K562 (cell line): ENCODE measurements around the gene SGMS1. TPM values are rescaled to one million over a fixed set of nuclear protein-coding genes. Genes with fewer than 3 reads are reported as not detected.
A peak's percentile ranks its signal among the peaks of the same experiment; 100 is the strongest.

Experiments used
- CEBPG ChIP-seq, 3 experiments: fragments of 200-800 bp in 1 of 3; sonication (Bioruptor generic) in 1 of 3; sonication (generic) in 1 of 3; formaldehyde crosslinking in 1 of 3; IDR thresholded peaks in 2 of 3; conservative IDR thresholded peaks in 1 of 3; 2 replicates each; pipeline versions ENCODE4 v1.6.1 to v1.8.0; 2016 to 2022; ENCODE audit warnings: missing compliant biosample characterization in 2 of 3, missing genetic modification characterization in 2 of 3, mild to moderate bottlenecking in 1 of 3, missing genetic modification reagents in 1 of 3
- ETS2 ChIP-seq: IDR thresholded peaks from 2 replicates; pipeline ENCODE4 v1.6.1; 2016; ENCODE audit warnings: borderline replicate concordance, missing genetic modification characterization, mild to moderate bottlenecking, moderate library complexity, missing compliant biosample characterization; ENCODE audit not compliant: poor library complexity, severe bottlenecking
- HES1 ChIP-seq: fragments of 450-650 bp; IDR thresholded peaks from 2 replicates; pipeline ENCODE4 v1.6.1; 2016; ENCODE audit warnings: low read depth, mild to moderate bottlenecking, moderate library complexity
- ILK ChIP-seq: fragments of 450-650 bp; IDR thresholded peaks from 2 replicates; pipeline ENCODE4 v1.6.1; 2016; ENCODE audit warnings: missing genetic modification characterization, low read depth, mild to moderate bottlenecking, missing compliant biosample characterization, moderate library complexity, borderline replicate concordance
- IRF2 ChIP-seq: sonication (generic); formaldehyde crosslinking; IDR thresholded peaks from 2 replicates; pipeline ENCODE4 v1.8.1; 2022; ENCODE audit warnings: mild to moderate bottlenecking, missing genetic modification reagents
- KLF6 ChIP-seq: fragments of 250-450 bp; sonication (Bioruptor Pico); IDR thresholded peaks from 2 replicates; pipeline ENCODE4 v1.4.0; 2020; ENCODE audit warnings: mild to moderate bottlenecking, moderate library complexity, borderline replicate concordance
- LARP7 ChIP-seq: fragments of 450-650 bp; IDR thresholded peaks from 2 replicates; pipeline ENCODE4 v1.6.1; 2016
- MAFF ChIP-seq: IDR thresholded peaks from 2 replicates; pipeline ENCODE4 v1.6.1; 2012; ENCODE audit warnings: low read length, improper control_type of control experiment
- MITF ChIP-seq: IDR thresholded peaks from 2 replicates; pipeline ENCODE4 v1.6.1; 2014; ENCODE audit warnings: antibody characterized with exemption
- MTA3 ChIP-seq: fragments of 450-650 bp; formaldehyde crosslinking; IDR thresholded peaks from 2 replicates; pipeline ENCODE4 v1.6.1; 2017; ENCODE audit warnings: mild to moderate bottlenecking, borderline replicate concordance
- NBN ChIP-seq: fragments of 450-650 bp; IDR thresholded peaks from 2 replicates; pipeline ENCODE4 v1.6.1; 2016; ENCODE audit warnings: low read depth, mild to moderate bottlenecking
- NCOA1 ChIP-seq: fragments of 450-650 bp; IDR thresholded peaks from 2 replicates; pipeline ENCODE4 v1.6.1; 2016; ENCODE audit warnings: low read depth
- POLR2A ChIP-seq: fragments of 450-650 bp; conservative IDR thresholded peaks from 2 replicates; pipeline ENCODE4 v1.6.1; 2016
- PREB ChIP-seq: sonication (generic); formaldehyde crosslinking; IDR thresholded peaks from 2 replicates; pipeline ENCODE4 v1.8.1; 2023; ENCODE audit warnings: mild to moderate bottlenecking, missing genetic modification reagents
- SIN3B ChIP-seq: fragments of 450-650 bp; IDR thresholded peaks from 2 replicates; pipeline ENCODE4 v1.6.1; 2017; ENCODE audit warnings: low read depth, mild to moderate bottlenecking, moderate library complexity
- SMARCC2 ChIP-seq: fragments of 450-650 bp; IDR thresholded peaks from 2 replicates; pipeline ENCODE4 v1.6.1; 2017; ENCODE audit warnings: antibody characterized with exemption, moderate library complexity, mild to moderate bottlenecking, low read depth
- TEAD1 ChIP-seq, 2 experiments: fragments of 450-650 bp in 1 of 2; sonication (generic) in 1 of 2; formaldehyde crosslinking; IDR thresholded peaks; 2 replicates each; pipeline versions ENCODE4 v1.4.0 to v1.8.0; 2020 to 2022; ENCODE audit warnings: mild to moderate bottlenecking in 2 of 2, missing genetic modification reagents in 1 of 2
- ZBTB11 ChIP-seq, 3 experiments: fragments of 200-800 bp in 1 of 3; fragments of 250-450 bp in 1 of 3; fragments of 450-650 bp in 1 of 3; sonication (Bioruptor Pico) in 1 of 3; sonication (Bioruptor generic) in 1 of 3; formaldehyde crosslinking in 1 of 3; IDR thresholded peaks; 2 replicates each; pipeline versions ENCODE4 v1.6.1 to v1.8.0; 2016 to 2022; ENCODE audit warnings: mild to moderate bottlenecking in 2 of 3, missing genetic modification characterization in 2 of 3, missing compliant biosample characterization in 1 of 3, moderate library complexity in 1 of 3
- ZNF124 ChIP-seq: sonication (generic); formaldehyde crosslinking; IDR thresholded peaks from 2 replicates; pipeline ENCODE4 v1.8.1; 2022; ENCODE audit warnings: missing genetic modification reagents
- ZNF184 ChIP-seq: sonication (generic); formaldehyde crosslinking; IDR thresholded peaks from 2 replicates; pipeline ENCODE4 v1.5.0; 2020; ENCODE audit warnings: missing genetic modification reagents
- ZNF347 ChIP-seq: fragments of 450-650 bp; formaldehyde crosslinking; IDR thresholded peaks from 2 replicates; pipeline ENCODE4 v1.4.0; 2020; ENCODE audit warnings: low read depth, mild to moderate bottlenecking, moderate library complexity
- polyA plus RNA-seq, 8 experiments: library from polyadenylated mRNA; depleted of rRNA in 4 of 8; stranded (reverse) in 5 of 8; unstranded in 3 of 8; fragments of >200 nt; fragmentation: Nextera tagmentation in 2 of 8; fragmentation: Illumina TruSeq in 1 of 8; extraction: Ambion mirVana in 2 of 8; extraction: Trizol in 1 of 8; gene quantifications; 2 replicates each; pipeline versions ENCODE4 v1.2.1 to v1.2.3, GENCODE V29; 2011 to 2014; ENCODE audit warnings: inconsistent platforms in 1 of 8, missing spikeins in 1 of 8
- total RNA-seq, 7 experiments: library from RNA; depleted of rRNA in 6 of 7; stranded (reverse); fragments of >200 nt in 6 of 7; fragmentation: Illumina TruSeq in 2 of 7; extraction: Trizol in 2 of 7; gene quantifications; 2 replicates each; pipeline versions ENCODE4 v1.2.1 to v1.2.3, GENCODE V29; 2011 to 2021; ENCODE audit warnings: low replicate concordance in 1 of 7

Gene SGMS1
- total and polyA plus RNA-seq, 9 of the 15 experiments (the other 6 are each of a cell fraction or from before 2014, with no cell fraction given) = 22.6 to 232 (median 82.2) TPM

- TF ChIP-seq NCOA1 (no peak), ZNF184 (CRISPR knock-in tag) (no peak), KLF6 (CRISPR knock-in tag) (no peak), PREB (CRISPR knock-in tag) (no peak), CEBPG (CRISPR knock-in tag; IDR thresholded peaks at IDR 0.05) (no peak), CEBPG (tag; conservative IDR thresholded peaks at IDR 0.05 in 1 of 2, IDR thresholded peaks at IDR 0.05 in 1 of 2) (no peak), ZBTB11 (CRISPR knock-in tag; IDR thresholded peaks at IDR 0.05) (no peak), LARP7 (no peak), HES1 (no peak), SIN3B (no peak; the same call in 1 of the 2 replicates), POLR2A (no peak), ETS2 (no peak), ILK (tag) (no peak), ZNF347 (no peak), TEAD1 (CRISPR knock-in tag; IDR thresholded peaks at IDR 0.05) (no peak), MITF (no peak), NBN (0 out of 2 replicates have a peak, but pooled peaks have one; percentile 29), SMARCC2 (peak; percentile 89; the same call in 1 of the 2 replicates), MTA3 (no peak), IRF2 (CRISPR knock-in tag) (no peak), ZNF124 (CRISPR knock-in tag) (no peak), MAFF (no peak)
Observed at GRCh38 chr10:50579491-50580261, 44.1 kb downstream of the SGMS1 start (continued).
